ENCODE results near the gene IPO4. TPM values are rescaled to one million over a fixed set of nuclear protein-coding genes. Genes with fewer than 3 reads are reported as not detected.
"Not testable (repeated sequence)": the region's sequence is repeated elsewhere in the genome, so short reads cannot be mapped to it uniquely, and the experiment has no call there.

Gene IPO4
- polyA plus RNA-seq, 3 donors = 11.7 to 36.1 (median 26.7) TPM

DNA sequence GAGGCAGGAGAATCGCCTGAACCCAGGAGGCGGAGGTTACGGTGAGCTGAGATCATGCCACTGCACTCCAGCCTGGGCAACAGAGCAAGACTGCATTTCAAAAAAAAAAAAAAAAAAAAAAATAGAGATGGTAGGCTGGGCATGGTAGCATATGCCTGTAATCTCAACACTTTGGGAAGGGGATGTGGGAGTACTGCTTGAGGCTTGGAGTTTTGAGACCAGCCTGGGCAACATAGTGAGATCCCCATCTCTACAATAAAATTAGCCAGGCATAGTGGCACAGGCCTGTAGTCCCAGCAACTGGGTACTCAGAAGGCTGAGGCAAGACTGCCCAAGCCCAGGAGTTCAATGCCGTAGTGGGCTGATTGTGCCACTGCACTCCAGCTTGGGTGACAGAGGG, 34.4 kb upstream of the IPO4 start:
- 92 to 96% (median 96%) methylated on average over 4 of the region's 4 CpGs for WGBS, 3 donors
- H3K27ac ChIP-seq (ENCODE audit: low read depth, low read length) = not testable (repeated sequence)

DNA sequence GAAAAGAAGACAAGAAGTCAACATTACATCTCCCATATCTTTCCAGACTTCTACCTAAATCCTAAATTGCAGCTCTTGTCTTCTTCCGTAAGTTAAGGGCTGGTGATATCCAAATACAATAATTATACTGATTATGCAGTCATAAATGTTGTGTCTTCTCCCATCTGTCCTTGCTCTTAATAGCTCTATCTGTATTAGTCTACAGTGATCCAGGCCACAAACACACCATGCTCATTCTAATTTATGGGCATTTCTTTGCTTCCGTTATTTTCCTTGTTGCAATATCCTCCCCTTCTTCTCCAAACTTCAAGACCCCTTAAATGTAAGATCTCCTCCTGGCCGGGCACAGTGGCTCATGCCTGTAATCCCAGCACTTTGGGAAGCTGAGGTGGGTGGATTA, 30.9 kb upstream of the IPO4 start:
- WGBS, 3 donors = 45 to 63% (median 50%) methylated on average over 3 of the region's 3 CpGs
- H3K27ac ChIP-seq (ENCODE audit: low read depth, low read length) = no peak overlapping the region

DNA sequence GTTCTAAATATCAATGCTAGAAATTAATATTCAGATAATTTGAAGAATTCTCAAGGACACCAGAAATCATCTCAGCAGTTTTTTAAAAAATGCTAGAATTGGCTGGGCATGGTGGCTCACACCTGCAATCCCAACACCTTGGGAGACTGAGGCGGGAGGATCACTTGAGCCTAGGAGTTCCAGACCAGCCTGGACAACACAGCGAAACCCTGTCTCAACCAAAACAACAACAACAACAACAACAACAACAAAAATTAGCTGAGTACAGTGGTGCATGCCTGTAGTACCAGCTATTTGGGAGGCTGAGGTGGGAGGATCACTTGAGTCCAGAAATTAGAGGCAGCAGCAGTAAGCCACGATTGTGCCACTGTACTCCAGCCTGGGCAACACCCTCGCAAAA, 30.5 kb upstream of the IPO4 start:
- WGBS, 3 donors = 80 to 92% (median 91%) methylated on average over 4 of the region's 4 CpGs

DNA sequence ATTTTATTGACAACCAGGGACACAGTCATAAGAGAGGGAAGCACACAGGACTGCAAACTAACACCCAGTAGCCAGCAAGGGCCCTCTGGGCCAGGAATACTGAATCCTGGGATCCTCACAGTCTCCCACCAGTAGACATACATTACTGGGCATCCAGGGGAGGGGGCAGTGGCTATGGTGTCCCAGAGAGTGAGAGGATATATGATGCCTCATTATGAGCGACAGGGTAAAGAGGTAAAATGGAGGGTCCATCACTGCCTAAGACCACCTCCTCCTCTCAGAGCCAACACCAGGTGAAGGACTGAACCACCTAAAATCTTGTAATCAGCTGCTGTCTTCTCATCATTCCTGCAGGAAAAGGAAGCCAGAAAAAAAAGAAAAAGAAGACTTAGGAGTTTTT, 28.3 kb upstream of the IPO4 start:
- H3K27ac ChIP-seq (ENCODE audit: low read depth, low read length) = not testable (repeated sequence)

More for the DNA sequence above, 30.5 kb upstream of the IPO4 start:
- H3K27ac ChIP-seq (ENCODE audit: low read depth, low read length) = no peak overlapping the region

DNA sequence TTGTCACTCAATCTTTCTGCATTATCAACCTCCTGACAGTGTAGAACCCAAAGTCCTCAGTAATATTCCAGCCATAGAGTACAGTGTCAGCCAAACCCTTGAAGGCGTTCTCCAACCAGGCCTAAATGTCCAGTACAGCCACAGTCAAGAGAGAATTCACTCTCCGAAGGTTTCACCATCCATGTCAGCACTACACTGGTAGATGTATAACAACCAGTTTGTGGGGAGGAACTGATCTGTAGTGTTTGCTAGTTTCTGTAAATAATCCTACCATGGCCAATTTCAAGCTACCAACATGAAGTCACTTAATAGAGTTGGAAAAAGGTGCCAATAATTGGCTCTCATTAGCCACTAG, 27.7 kb upstream of the IPO4 start:
- no peak overlapping the region for H3K27ac ChIP-seq (ENCODE audit: low read depth, low read length)
- WGBS, 3 donors = 79 to 89% (median 88%) methylated on average over 2 of the region's 2 CpGs

More for the DNA sequence above, 28.3 kb upstream of the IPO4 start:
- WGBS, 3 donors = 90 to 93% (median 93%) methylated on average over 1 of the region's 1 CpG

DNA sequence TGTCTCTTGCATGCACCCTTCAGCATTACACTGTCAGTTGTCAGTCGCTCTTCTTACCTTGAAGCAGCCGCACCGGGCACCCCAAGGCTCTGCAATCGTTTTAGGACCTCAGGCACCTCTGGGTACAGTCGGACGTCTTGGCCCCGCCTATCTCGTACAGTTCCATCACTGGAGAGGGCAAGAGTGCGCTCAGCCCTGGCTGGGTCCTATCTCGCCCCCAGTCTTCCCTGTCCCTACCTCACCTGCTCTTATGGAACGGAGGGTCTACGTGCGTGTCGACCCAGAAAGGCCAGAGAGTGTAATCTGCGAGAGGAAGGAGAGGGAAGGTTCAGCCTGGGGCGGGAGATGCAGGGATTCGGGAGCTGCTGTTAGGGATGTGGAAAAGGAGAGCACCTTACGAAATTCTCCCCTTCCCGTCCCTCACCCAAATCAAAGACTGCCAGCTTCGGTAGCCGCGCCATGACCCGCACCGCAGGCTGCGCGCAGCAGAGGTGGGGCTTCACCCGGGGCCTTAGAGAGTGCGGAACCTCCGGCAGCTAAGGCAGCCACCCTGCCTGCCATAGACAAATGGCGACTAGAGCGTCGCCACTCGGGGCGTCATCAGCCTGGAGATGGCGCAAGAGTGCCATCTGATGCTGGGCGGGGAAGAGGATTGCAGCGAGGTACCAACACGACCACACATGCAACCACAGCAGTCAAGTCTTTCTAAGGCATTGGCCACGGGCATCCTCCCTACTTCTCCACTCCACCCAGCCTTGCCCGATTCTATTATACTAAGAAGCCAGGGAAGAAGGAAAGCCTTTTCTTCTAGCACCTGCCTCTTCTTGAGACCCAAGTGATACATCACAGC, 27.1 kb upstream of the IPO4 start, which contains the start of gene MDP1:
MDP1 (minus strand) TSS at position 572 of the 850 bp plus-strand sequence; CDS start at position 461, 111 bp downstream.
- WGBS, 3 donors = 0 to 1% (median 0%) methylated on average over 40 of the region's 40 CpGs
- H3K27ac ChIP-seq (ENCODE audit: low read depth, low read length) = peak within 1 kb of the TSS; percentile 87

DNA sequence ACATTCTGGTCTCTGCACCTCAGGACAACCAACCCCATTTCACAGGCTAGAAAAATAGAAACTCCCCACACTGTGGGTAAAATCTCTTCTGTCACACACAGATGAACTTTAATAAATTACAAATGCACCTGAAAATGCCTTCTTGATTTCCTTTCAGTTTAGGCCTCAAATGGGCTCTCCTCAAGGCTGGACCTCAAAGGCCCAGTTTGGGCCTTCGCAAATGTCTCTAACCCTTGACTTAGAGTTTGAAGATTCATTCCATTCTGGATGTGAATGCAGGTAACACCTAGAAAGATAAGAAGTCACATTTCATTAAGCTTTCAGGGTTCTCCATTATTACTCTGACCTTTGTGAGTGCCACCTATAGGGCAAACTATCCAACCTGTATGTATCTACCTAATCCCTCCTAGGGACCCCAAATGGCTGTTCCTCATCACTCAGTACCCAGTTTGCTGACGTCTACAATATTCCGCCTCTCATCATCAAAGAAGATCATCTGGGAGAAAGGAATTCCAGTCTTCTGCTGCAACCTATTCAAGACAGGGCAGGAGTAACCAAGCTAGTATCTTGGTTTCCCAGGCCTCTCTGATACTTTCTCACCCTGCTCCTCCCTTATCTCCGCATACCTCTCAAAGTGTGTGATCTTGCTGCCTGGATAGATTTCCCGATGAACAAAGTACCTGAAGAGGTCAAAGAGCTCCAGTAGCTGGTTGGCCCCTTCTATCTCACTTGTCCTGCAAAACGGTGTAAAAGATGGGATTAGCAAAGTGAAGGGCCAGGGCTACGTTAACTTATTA, 25.4 kb upstream of the IPO4 start:
- WGBS, 3 donors = 91 to 96% (median 92%) methylated on average over 7 of the region's 7 CpGs
- no peak overlapping the region for H3K27ac ChIP-seq (ENCODE audit: low read depth, low read length)

DNA sequence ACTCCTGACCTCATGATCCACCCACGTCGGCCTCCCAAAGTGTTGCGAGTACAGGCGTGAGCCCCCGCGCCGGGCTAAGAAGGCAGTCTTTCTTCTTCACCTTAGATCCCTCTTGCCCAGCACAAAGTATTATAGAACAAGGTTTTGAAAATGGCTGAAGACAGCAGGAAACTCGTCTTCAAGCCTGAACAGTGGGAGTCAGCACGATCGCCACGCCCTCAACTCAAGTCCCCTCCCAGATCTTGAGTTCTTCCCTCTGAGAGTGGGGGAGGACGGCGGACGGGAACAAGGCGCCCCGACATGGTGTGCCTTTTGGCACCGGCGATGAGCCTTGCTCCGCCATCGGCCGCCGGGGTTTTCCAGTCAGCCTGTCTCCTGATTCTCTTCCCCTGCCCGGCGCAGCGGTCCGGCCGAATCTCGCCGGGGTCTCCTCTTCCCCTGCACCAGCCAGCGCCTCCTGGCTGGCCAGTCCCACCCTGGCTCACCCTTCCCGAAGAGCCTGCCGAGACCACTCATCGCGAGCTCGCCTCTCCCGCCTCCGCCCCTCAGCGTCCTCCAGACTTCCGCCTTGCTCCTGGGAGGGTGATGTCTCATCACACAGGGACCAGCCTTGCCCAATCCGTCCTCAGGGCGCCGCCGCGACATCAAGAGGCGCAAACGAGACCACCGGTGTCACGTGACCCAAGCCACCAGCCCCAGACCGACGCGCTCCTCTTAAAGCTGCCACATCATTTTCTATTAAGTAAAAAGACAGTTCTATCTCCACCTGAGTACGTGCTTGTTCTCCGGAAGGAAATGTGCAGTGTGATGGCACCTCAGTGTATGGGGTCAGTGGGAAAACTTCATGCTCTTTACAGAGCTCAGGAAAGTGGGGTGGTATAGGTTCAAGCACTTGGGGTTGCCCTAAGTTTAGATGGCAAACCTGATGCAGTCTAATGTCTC, 24.6 kb upstream of the IPO4 start, which contains the start of gene CHMP4A:
CHMP4A (minus strand) TSS at position 565 of the 942 bp plus-strand sequence; CDS start at position 516, 49 bp downstream.
- 0 to 1% (median 1%) methylated on average over 51 to 53 of the region's 53 CpGs for WGBS, 3 donors
- H3K27ac ChIP-seq (ENCODE audit: low read depth, low read length) = peak within 1 kb of the TSS; percentile 80

DNA sequence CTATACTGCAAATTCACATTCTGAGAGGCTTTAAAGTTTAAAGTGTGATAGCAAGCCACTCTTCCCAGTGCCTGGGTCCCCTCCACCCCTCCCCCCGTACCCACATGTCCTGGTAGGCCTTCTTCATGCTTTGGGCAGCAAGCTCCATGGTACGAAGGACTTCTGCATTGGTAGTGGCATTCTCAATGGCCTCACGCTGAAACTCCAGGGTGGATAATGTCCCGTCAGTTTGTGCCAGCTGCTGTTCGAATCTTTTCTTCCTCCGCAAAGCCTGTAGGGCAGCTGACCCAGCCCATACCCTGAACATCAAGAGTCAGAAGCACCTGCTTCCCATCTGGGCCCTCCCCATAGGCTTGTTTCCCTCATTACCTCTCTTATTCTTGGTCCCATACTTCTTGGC, 22.7 kb upstream of the IPO4 start:
- 88 to 95% (median 91%) methylated on average over 6 of the region's 6 CpGs for WGBS, 3 donors
- H3K27ac ChIP-seq (ENCODE audit: low read depth, low read length) = no peak overlapping the region

DNA sequence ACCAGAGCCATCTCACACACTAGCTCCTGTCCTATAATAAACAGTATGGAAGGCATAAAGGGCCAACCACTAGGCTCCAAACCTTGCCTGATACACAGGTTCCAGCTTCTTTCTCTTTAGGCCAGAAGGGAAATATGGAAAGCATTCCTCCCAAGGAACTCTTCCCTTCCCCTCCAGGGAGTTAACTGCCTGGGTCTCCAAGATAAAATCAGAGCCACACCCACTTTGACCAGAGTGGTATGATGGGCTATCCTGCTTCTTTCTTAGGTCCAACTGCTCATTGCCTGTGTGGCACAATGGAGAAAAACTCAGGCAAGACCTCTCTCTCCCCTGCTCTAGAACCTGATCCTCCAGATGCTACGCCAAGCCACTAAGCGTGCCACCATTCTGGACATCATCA, 19.0 kb upstream of the IPO4 start:
- no peak overlapping the region for H3K27ac ChIP-seq (ENCODE audit: low read depth, low read length)
- WGBS, 3 donors = 99 to 100% (median 100%) methylated on average over 2 of the region's 2 CpGs

DNA sequence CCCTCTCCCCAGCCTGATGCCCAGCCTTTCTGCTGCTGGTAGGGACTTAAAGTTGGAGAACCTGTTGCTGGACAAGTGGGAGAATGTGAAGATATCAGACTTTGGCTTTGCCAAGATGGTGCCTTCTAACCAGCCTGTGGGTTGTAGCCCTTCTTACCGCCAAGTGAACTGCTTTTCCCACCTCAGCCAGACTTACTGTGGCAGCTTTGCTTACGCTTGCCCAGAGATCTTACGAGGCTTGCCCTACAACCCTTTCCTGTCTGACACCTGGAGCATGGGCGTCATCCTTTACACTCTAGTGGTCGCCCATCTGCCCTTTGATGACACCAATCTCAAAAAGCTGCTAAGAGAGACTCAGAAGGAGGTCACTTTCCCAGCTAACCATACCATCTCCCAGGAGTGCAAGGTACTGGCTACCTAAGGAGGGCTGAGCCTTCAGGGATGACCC, 18.5 kb upstream of the IPO4 start:
- H3K27ac ChIP-seq (ENCODE audit: low read depth, low read length) = no peak overlapping the region
- 94 to 97% (median 95%) methylated on average over 5 of the region's 5 CpGs for WGBS, 3 donors

DNA sequence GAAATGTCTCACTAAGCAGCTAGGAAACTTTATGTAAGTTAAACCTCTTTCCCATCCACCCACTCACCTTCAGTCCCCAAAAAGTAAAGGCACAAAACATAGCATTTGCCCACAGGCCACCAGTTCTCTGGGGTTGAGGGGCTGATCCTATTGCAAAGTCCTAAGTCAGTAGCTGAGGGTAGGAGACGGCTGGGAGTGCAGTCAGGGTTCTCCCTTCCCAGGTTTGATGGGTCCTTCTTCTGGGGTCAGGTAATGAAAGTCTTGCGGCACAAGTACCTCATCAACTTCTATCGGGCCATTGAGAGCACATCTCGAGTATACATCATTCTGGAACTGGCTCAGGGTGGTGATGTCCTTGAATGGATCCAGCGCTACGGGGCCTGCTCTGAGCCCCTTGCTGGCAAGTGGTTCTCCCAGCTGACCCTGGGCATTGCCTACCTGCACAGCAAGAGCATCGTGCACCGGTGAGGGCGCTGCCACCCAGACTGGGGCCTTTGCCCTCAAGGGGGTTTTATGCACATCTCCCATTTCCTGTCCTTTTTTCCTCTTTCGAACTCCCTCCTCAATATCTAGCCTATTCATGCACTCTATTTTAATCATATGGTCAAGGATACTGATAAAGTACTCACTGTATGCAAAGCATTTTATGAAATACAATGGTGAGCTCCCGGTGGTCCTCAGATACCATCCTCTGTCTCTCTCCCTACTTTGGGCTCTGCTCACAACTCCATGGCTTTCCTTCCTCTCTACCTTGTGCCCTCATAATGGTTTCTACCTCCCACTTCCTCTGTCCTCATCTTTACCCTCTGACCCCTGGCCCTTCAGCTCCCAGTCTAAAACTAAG, 17.9 kb upstream of the IPO4 start:
- WGBS, 3 donors = 91 to 98% (median 94%) methylated on average over 11 of the region's 11 CpGs
- no peak overlapping the region for H3K27ac ChIP-seq (ENCODE audit: low read depth, low read length)

DNA sequence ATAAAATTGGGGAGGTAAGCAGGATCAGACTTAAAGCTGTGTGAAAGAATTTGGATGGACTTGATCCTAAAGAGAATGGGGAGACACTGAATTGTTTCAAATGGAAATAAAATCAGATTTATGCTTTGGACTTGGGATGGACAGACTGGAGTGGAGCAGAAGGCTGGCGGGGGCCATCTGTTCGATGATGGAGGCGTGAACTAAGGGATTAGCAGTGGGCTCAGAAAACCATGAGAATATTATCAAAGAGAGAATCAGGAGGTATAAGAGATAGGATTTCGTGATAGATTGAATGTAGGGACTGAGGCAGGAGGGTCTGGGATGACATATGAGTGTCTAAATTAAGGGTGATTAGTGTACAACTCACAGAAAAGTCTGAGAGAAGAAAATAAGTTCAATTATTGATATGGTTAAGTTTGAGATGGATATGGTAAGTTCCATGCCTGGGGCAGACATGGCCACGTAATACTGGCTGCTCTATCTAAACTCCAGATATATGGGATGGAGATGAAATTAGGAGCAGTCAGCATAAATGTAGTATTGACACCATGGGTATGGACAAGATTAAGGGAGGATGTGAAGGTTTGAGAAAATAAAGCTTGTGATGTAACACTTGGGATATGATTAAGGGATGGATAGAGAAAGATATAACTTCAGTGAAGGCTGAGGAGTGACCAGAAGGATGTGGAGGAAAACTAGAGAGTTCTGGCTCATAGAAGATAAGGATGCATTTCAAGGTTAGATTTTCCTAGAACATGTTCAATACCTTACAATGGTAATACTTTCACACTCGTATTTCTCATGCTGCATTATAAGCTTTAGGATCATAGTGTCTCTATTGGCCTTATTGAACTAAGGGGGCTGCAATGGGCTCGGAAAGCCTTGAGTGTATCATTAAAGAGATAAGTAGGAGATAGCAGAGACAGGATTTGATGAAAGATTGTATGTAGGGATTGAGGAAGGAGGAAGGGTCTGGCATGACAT, 15.8 kb upstream of the IPO4 start:
- H3K27ac ChIP-seq (ENCODE audit: low read depth, low read length) = no peak overlapping the region
- WGBS, 3 donors = 89 to 95% (median 95%) methylated on average over 7 of the region's 7 CpGs

DNA sequence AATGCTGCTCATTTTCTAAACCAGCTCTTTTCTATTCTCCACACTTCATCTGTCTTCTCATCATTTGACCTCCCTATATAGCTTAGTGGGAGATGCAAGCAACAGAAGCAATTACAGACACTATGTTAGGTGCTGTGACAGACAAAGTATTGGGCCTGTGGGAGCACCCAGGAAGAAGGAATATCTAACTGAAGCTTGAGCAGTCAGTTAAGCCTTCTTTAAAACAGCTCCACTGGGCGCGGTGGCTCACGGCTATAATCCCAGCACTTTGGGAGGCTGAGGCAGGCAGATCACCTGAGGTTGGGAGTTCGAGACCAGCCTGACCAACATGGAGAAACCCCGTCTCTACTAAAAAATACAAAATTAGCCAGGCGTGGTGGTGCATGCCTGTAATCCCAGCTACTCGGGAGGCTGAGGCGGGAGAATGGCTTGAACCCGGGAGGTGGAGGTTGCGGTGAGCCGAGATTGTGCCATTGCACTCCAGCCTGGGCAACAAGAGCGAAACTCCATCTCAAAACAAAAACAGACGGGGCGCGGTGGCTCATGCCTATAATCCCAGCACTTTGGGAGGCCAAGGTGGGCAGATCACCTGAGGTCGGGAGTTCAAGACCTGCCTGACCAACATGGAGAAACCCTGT, 14.8 kb upstream of the IPO4 start:
- H3K27ac ChIP-seq (ENCODE audit: low read depth, low read length) = not testable (repeated sequence)
- WGBS, 3 donors = 92 to 100% (median 98%) methylated on average over 14 to 16 of the region's 16 CpGs

DNA sequence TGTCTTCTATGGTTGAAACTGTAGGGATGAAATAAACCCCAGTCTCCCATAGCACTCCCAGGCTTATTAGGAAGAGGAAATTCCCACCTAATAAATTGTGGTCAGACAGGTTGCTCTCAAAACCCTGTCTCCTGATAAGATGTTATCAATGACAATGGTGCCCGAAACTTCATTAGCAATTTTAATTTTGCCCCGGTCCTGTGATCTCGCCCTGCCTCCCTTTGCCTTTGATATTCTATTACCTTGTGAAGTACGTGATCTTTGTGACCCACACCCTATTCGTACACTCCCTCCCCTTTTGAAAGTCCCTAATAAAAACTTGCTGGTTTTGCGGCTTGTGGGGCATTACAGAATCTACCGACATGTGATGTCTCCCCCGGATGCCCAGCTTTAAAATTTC, 13.9 kb upstream of the IPO4 start:
- H3K27ac ChIP-seq (ENCODE audit: low read depth, low read length) = not testable (repeated sequence)
- WGBS, 3 donors = 86 to 94% (median 90%) methylated on average over 8 of the region's 8 CpGs
